Inferior parietal cortex (tissue), 1 donor: ENCODE results near the gene HTR3A.
"Not testable (repeated sequence)": the region's sequence is repeated elsewhere in the genome, so short reads cannot be mapped to it uniquely, and the experiment has no call there.

Source experiments
- DNase-seq: peaks from one replicate; pipeline ENCODE4 v3.0.0-alpha.2; 2016; ENCODE audit errors: extremely low spot score

HTR3A gene

DNA sequence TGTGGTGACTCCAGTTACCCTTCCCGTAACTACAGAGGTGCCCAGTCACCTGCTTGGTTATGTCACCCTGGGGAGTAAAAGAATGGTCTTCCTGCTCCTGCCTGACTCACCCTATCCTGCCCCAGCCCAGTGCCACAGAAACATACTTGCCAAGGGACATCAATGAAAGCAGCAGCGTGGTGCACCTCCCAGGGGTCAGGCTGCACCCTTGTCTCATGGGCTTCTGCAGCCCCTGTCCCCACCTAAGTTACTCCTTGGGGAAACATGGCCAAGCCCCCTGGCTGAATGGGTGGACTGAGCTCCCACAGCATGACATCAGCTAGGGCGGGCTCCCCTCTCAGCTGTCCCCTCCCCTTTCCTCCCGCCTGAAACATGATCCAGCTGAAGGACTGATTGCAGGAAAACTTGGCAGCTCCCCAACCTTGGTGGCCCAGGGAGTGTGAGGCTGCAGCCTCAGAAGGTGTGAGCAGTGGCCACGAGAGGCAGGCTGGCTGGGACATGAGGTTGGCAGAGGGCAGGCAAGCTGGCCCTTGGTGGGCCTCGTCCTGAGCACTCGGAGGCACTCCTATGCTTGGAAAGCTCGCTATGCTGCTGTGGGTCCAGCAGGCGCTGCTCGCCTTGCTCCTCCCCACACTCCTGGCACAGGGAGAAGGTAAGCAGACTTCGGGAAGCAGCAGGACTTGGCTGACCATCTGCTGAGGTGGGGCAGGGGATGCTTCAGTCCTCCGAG is at the start of gene HTR3A:
Gene HTR3A (plus strand): TSS at position 368 of the 730 bp plus-strand sequence. CDS start 218 bp downstream, at position 586.
- no peak for DNase-seq

- no peak for DNase-seq
Measured at GRCh38 chr11:113926273-113927197, 48.4 kb upstream of the HTR3A start.

DNA sequence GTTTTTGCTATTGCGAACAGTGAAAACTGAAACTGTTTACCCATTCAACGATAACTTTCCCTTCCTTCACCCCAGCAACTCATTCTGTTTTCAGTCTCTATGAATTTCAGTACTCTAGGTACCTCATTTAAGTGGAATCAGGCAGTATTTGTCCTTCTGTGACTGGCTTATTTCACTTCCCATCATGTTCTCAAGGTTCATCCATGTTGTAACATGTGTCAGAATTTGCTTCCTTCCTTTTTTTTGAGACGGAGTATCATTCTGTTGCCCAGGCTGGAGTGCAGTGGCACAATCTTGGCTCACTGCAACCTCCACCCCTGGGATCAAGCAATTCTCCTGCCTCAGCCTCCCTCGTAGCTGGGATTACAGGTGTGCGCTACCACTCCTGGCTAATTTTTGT is 46.6 kb upstream of the HTR3A start:
- no peak for DNase-seq

DNA sequence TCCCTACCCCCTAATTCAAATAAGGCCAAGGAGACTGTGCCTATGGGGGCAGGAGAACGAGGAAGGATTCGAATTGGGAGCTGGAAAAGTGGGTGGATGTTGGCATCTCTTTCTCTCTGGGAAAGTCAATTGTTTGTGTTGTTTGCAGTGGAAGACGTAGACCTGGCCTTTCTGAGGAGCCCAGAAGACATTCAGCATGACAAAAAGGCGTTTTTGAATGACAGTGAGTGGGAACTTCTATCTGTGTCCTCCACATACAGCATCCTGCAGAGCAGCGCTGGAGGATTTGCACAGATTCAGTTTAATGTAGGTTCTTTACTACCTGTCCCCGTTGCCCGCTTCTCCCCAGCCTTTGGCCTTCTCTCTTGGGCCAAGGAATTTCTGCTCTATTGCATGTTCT is 42.1 kb upstream of the HTR3A start:
- DNase-seq, result no peak

DNA sequence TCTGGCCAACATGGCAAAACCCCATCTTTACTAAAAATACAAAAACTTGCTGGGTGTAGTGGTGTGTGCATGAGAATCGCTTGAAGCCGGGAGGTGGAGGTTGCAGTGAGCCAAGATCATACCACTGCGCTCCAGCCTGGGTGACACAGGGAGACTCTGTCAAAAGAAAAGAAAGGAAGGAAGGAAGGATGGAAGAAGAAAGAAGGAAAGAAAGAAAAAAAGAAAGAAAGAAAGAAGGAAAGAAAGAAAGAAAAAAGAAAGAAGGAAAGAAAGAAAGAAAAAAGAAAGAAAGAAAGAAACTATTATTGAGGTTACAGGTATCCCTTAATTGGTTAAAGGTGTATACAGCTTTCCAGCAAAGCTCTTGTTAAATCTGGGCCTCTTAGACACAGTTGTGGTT is 40.7 kb upstream of the HTR3A start:
- DNase-seq, result not testable (repeated sequence)

DNA sequence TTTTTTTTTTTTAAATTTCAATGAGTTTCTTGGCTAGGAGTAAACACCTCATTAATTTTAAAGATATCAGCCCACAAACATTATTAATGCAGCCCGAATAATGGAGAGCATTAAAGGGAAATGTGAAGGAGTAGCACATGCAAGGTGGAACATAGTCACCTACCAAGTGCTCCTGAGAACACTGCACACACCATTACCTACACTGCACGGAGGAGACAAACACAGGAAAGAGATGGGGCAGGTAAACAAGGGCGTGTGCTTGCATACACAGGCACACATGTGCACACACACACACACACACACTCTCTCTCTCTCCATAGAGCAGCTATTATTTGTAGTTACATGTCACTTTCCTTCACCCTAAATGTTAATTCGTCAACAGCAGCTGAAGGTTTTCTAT is 40.1 kb upstream of the HTR3A start:
- no peak for DNase-seq

- no peak for DNase-seq
Measured at GRCh38 chr11:113935858-113936257, 39.0 kb upstream of the HTR3A start.

GRCh38 chr11:113937918-113938317 is 37.0 kb upstream of the HTR3A start:
- no peak for DNase-seq

GRCh38 chr11:113942256-113942655 is 32.7 kb upstream of the HTR3A start:
- no peak for DNase-seq

DNA sequence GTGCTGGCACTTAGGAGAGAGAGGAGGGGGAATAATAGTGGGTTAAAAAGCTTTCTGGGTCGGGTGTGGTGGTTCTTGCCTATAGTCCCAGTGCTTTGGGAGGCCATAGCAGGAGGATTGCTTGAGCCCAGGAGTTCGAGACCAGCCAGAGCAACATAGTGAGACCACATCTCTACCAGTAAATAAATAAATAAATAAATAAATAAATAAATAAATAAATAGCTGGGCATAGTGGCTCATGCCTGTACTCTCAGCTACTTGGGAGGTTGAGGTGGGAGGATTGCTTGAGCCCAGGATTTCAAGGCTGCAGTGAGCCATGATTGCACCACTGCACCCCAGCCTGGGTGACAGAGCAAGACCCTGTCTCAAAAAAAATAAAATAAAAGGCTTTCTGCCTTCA is 28.7 kb upstream of the HTR3A start:
- DNase-seq, result not testable (repeated sequence)

DNA sequence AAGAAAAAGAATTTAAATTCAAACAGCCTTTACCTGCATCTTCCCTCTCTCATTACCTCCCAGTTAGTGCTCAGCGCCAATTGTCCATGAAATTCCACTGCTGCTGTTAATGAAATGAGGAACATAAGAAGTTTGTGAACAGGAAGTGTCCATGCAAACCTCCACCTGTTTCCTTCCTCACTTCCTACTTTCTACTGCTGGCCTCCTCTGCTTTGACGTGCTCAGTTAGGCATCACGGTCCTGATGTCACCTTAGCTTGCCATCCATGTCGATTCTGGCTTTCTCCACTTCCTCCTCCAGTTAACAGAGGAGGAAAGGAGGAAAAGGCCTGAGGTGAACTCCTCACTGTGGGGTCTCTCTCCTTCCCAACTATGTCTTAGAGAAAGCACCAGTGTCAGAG is 26.9 kb upstream of the HTR3A start:
- DNase-seq, result no peak

- DNase-seq, result no peak
Measured at GRCh38 chr11:113949891-113950290, 25.0 kb upstream of the HTR3A start.

GRCh38 chr11:113951537-113951936 is 23.4 kb upstream of the HTR3A start:
- no peak for DNase-seq

DNA sequence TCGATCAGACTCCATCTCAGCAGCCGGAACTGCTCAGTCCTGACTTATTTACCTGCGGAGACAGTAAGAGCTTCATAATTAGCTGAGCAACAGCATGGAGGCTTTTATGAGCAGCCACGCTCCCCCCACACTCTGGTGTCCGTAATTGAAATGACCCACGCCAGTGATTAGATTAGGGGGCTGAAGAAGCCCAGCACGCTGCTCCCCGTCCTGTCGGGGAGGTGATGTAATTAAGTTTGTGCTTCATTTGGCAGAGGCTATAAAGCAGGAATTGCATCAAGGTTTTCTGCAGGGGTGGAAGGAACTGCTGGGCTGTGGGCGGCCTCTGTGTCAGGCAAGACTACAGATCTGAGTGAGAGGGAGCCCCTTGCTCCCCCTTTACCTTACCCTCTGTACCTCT is 22.8 kb upstream of the HTR3A start:
- no peak for DNase-seq

- no peak for DNase-seq
Measured at GRCh38 chr11:113952588-113952987, 22.3 kb upstream of the HTR3A start.

DNA sequence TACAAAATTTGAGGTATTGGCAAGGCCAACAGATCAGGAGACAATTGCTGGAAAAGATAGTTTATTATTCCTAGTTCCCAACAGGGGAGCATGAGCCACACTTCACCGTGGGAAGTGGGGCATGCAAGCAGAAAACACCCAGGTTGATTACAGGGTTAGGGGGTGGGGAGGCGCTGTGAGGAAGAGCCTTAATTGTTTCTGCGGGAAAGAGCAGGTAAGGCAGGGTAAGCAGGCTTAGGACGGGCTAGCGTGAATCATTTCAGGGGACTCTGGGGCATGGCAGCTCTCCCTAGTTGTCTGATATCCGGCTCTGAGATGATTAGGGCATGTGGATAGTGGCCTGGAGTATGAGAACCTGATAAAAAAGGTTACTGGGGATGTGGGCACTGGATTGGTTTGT is 20.7 kb upstream of the HTR3A start:
- DNase-seq, result no peak

- DNase-seq, result no peak
Measured at GRCh38 chr11:113956986-113957385, 17.9 kb upstream of the HTR3A start.

DNA sequence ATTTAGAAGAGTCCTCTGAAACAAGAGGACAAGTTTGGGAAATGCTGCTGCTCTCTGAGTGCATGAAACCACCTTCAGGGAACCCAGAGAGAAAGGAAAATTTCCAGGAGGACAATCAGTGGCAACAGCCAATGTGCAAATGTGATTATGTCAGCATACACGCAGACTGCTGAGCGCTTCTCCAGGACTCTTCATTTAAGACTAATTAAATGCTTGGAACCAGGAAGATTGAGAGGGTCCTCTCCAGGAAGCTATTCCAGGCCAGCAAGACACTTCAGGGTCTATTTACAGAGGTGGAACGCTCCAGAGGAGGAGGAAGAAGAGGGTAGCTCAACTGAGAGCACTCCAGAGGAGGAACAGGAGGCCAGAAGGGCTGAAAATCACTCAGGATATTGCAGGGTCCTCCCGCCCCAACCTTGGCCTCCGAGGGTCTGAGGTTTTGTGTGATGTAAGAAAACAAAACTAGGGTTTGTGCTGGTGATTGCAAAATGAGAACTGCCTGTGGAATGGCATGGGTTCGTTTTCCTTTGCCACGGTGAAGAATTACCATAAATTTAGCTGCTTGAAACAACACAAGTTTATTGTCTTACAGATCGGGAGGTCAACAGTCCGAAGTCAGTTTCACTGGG is 14.1 kb upstream of the HTR3A start:
- no peak for DNase-seq

DNA sequence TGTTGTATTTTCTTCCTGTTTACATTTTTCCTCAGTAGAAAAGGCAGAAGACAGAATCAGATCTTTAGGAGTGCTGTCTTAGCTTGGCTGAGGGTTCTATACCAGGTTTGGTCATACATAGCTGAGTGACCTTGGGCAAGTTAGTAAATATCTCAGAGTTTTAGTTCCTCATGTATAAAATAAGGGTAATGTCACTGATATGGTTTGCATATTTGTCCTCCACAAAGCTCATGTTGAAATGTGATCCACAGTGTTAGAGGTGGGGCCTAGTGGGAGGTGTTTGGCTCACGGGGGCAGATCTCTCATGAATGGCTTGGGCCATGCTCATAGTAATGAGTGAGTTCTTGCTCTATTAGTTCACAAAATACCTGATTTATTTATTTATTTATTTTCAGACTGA is 7.5 kb upstream of the HTR3A start:
- no peak for DNase-seq

DNA sequence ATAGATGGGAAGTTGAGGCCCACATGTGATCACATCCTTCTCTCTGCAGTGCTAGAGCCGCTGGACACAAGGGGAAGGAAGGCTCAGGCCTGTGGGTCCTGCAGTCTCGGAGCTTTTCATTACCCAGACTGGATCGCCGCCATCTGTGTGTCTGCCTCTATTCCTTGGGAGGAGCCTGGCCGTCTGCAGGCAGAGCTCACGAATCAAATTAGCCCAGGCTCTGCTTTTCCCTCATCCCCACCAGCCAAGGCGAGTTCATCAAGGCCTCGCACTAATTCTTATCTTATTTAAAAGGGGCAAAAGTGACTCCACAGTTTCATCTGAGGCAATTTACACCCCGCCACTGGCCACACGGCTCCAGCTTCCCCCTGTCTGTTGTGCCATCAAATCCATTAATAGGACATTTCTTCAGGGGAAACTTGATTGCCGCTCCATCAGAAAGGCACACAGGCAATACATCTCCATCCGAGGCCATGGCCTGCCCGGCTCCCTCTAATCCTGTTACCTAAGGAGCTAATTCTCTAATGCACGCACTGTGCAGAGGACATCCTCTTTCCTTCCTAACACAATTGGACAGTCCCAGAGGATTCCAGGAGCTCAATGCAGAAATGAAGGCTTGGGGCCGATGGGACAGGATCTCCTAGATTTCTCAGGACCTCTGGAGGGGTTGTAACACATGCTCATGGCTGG is 3.3 kb upstream of the HTR3A start:
- no peak for DNase-seq

DNA sequence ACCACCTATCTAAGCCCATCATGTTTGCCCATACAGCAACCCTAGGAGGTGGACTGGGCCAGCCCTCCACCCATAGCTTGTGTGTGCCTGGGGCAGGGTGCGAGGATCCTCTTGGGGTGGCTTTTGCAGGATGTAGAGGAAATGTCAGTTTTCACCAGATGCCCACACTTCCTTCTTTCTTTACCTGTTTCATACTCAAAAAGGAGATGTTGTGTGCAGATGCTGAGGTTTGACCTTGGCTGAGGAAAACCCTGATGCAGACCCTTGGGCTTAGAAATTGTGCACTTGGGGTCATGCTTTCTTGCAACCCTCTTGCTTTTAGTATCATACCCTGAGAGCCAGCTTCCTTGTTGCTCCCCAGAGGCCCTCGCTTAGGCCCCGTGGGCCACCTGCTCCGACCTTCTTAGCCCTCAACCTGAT is 2.2 kb downstream of the HTR3A start:
- no peak for DNase-seq

- DNase-seq, result no peak
Measured at GRCh38 chr11:113977701-113978100, 2.8 kb downstream of the HTR3A start.
